C4-2B (cell line): ENCODE measurements around the gene EPB41L4B.

ENCODE experiments used
- H3K27ac ChIP-seq: fragments of 450-650 bp; 2 replicates; pipeline ENCODE4 v1.5.1; 2017
- ZFX ChIP-seq: fragments of 450-650 bp; IDR thresholded peaks from 2 replicates; pipeline ENCODE4 v1.6.1; 2017
- TF ChIP-seq, protein P1 (sequence below): fragments of 450-650 bp; conservative IDR thresholded peaks from 2 replicates; pipeline ENCODE4 v1.5.1; 2017; ENCODE audit warnings: mild to moderate bottlenecking

Gene EPB41L4B

DNA sequence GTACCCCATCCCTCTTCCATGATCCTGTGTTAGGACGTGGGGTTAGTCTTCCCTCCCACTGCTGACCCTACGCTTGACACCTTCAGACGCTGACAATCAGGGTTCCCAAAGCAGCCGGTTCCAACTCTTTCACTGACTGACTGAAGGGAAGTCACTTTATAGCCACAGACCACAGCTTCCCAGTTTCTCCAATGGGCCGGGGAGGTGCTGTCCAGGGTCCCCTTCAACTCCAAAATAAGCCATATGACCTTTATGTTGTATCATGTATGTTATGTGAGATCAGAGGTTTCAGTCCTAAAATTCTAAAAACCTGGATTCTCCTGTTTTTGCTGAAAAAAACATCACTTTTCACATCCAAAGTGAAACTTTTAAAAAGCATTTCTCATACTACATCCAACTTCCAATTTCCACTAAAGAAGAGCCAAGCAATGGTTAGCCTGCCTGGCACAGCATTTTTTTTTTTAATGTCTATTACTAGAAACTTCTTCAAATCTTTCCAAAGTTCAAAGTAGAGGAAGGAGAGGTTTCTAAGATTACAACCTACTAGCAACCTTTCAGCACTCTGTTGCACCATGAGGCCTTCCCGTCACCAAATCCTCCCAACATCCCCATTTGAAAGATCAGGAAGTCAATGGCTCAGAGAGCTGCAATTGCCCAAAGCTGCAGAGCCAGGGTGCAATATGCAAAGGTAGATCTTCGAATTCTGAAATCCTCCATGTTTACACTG lies 5.2 kb downstream of the EPB41L4B start:
- no peak for TF ChIP-seq ZFX
- TF ChIP-seq, protein P1, sequence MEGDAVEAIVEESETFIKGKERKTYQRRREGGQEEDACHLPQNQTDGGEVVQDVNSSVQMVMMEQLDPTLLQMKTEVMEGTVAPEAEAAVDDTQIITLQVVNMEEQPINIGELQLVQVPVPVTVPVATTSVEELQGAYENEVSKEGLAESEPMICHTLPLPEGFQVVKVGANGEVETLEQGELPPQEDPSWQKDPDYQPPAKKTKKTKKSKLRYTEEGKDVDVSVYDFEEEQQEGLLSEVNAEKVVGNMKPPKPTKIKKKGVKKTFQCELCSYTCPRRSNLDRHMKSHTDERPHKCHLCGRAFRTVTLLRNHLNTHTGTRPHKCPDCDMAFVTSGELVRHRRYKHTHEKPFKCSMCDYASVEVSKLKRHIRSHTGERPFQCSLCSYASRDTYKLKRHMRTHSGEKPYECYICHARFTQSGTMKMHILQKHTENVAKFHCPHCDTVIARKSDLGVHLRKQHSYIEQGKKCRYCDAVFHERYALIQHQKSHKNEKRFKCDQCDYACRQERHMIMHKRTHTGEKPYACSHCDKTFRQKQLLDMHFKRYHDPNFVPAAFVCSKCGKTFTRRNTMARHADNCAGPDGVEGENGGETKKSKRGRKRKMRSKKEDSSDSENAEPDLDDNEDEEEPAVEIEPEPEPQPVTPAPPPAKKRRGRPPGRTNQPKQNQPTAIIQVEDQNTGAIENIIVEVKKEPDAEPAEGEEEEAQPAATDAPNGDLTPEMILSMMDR: no peak
- peak overlapping the region; percentile 85 for H3K27ac ChIP-seq

DNA sequence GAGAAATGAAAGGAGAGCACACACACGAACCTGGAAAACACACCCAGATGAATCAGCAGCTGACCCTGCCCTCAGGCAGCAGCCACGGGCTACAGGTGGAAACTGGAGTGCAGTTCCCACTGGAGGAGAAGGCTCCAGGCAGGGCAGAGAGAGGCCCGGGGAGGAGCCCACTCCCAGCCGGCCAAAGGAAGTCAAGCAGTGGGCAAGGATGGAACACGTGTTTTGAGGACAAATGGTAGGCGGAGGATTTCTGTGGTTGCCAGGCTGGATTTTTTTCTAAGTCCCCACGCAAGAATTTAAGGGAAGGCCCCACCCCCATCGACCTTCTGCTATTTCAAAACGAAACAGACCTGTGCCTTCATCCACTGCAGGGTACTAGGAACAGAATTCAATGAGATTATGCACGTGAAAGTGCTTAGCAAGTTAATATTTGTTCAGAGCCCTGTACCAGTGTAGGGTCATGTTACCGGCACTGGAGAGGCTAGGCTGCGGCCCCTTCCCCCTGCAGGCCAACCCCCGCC lies 6.8 kb downstream of the EPB41L4B start:
- TF ChIP-seq ZFX: no peak
- TF ChIP-seq, protein P1: no peak
- no peak overlapping the region for H3K27ac ChIP-seq

DNA sequence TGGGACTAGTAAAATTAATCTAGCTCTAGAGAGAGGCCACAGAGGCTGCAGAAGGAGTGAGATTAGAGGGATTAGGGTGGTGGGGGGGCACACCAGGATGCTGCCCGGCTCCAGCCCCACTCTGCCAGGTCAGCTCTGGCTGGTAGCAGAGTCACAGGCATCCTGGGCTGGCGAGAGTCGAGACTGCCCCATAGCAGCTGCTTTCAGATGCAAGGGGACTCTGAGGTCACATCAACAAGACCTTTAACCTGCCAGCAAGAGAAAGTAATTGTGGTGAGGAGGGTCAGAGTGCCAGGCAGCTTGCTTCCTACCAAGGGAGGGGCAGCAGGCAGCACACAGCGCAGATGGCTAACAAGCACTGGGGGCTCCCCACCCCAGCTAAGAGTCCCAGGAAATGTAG lies 7.5 kb downstream of the EPB41L4B start:
- no peak overlapping the region for H3K27ac ChIP-seq
- TF ChIP-seq ZFX: no peak
- TF ChIP-seq, protein P1: no peak

DNA sequence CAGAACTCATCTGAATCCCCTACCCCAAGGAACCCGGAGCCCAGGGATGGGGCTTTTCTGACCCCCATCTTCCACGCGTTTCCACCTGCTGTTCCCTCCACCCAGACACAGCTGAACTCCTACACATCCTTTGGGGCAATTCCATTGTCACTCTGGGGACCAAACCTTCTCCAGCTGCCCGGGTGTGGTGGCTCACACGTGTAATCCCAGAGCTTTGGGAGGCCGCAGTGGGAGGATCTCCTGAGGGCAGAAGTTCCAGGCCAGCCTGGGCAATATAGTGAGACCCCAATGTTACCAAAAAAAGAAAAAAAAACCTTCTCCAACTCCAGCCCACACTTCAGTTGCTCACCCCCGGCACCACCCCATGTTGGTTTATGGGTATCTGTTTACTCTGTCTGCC lies 8.1 kb downstream of the EPB41L4B start:
- TF ChIP-seq, protein P1: no peak
- no peak for TF ChIP-seq ZFX
- no peak overlapping the region for H3K27ac ChIP-seq

DNA sequence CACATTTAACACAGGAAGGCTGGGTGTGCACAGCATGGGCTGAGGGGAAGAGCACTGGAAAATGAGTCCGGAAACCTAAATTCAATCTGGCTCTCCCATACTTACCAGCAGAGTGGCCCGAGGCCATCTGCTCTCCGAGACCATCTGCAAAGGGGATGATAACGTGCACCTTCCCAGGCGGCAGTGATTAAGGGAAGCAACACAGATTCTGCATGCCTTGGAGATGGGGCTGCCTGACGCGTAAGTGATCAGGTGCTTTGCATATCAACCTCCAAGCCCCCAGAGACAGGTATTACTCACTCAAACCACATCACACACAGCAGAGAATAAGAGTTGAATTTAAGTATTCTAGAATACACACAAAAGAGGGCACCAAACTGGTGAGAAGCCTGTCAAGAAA lies 9.1 kb downstream of the EPB41L4B start:
- no peak overlapping the region for H3K27ac ChIP-seq

DNA sequence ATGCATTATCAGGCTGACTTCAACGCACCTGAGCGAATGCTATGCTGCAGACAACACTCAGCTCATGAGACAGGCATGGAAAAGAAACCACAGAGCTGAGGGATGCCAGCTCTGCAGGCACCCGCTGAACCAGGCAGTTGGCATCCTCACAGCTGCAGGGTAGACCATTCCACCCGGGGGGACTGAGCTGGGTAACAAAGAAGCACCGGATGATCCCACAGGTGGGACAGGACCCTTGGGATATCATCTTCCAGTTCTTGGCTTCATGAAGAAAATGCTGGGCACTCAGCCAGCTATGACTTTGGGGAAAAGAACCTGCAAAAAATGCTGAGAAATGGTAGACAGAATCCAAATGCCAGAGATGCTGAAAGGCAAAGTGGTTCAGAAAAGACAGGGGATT lies 9.6 kb downstream of the EPB41L4B start:
- no peak overlapping the region for H3K27ac ChIP-seq
- TF ChIP-seq ZFX: no peak
- TF ChIP-seq, protein P1: no peak

More for the DNA sequence above, 9.1 kb downstream of the EPB41L4B start:
- TF ChIP-seq, protein P1: no peak
- no peak for TF ChIP-seq ZFX

DNA sequence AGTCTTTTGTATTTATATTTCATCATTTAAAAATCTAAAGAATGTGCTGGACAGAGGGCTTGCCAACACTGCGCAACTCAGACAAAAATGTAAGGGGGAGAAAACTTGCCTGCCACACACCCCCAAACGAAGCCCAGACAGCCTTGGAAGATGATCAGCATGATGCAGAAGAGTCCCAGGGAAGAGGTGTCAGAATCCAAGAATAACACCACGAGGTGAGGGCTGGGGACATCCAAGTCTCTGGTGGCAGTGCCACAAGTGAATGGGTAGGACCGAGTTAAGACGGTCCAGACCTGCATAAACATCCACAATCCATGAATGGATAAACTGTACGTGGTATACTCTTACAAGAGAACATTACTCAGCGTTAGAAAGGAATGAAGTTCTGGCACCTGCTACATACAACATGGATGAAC lies 10.4 kb downstream of the EPB41L4B start:
- TF ChIP-seq, protein P1: no peak
- no peak for TF ChIP-seq ZFX
- no peak overlapping the region for H3K27ac ChIP-seq
